HG03280 (cell line): Measurements from ENCODE around the gene CNTNAP2.

ENCODE experiments used
- ATAC-seq: cut with Tn5 transposase; IDR thresholded peaks from one replicate; pipeline ENCODE4 v1.9.1; 2021; ENCODE audit warnings: mild to moderate bottlenecking, moderate library complexity; ENCODE audit not compliant: unreplicated experiment

CNTNAP2 gene

GRCh38 chr7:146285418-146285817 is 168.8 kb downstream of the CNTNAP2 start:
- no peak for ATAC-seq

- no peak for ATAC-seq
Measured at GRCh38 chr7:146290746-146291145, 174.1 kb downstream of the CNTNAP2 start.

GRCh38 chr7:146291900-146292299 is 175.3 kb downstream of the CNTNAP2 start:
- ATAC-seq = no peak

GRCh38 chr7:146296028-146296427 is 179.4 kb downstream of the CNTNAP2 start:
- no peak for ATAC-seq

GRCh38 chr7:146314962-146315361 is 198.4 kb downstream of the CNTNAP2 start:
- ATAC-seq = no peak

- ATAC-seq = no peak
Measured at GRCh38 chr7:146319629-146320028, 203.0 kb downstream of the CNTNAP2 start.

GRCh38 chr7:146321301-146321700 is 204.7 kb downstream of the CNTNAP2 start:
- ATAC-seq = no peak

GRCh38 chr7:146331369-146331768 is 214.8 kb downstream of the CNTNAP2 start:
- no peak for ATAC-seq

- no peak for ATAC-seq
Measured at GRCh38 chr7:146345251-146345650, 228.7 kb downstream of the CNTNAP2 start.

GRCh38 chr7:146346096-146346495 is 229.5 kb downstream of the CNTNAP2 start:
- no peak for ATAC-seq

- no peak for ATAC-seq
Measured at GRCh38 chr7:146355216-146355615, 238.6 kb downstream of the CNTNAP2 start.

GRCh38 chr7:146359176-146359575 is 242.6 kb downstream of the CNTNAP2 start:
- no peak for ATAC-seq

GRCh38 chr7:146366938-146367337 is 250.3 kb downstream of the CNTNAP2 start:
- no peak for ATAC-seq

- ATAC-seq = no peak
Measured at GRCh38 chr7:146370171-146370570, 253.6 kb downstream of the CNTNAP2 start.

- ATAC-seq = no peak
Measured at GRCh38 chr7:146375170-146375569, 258.6 kb downstream of the CNTNAP2 start.

- ATAC-seq = no peak
Measured at GRCh38 chr7:146378196-146378595, 261.6 kb downstream of the CNTNAP2 start.

GRCh38 chr7:146387140-146387539 is 270.5 kb downstream of the CNTNAP2 start:
- ATAC-seq = no peak

GRCh38 chr7:146388928-146389327 is 272.3 kb downstream of the CNTNAP2 start:
- ATAC-seq = no peak

- ATAC-seq = no peak
Measured at GRCh38 chr7:146393346-146393745, 276.7 kb downstream of the CNTNAP2 start.

- no peak for ATAC-seq
Measured at GRCh38 chr7:146397141-146397540, 280.5 kb downstream of the CNTNAP2 start.

GRCh38 chr7:146401939-146402338 is 285.3 kb downstream of the CNTNAP2 start:
- no peak for ATAC-seq

- ATAC-seq = no peak
Measured at GRCh38 chr7:146405737-146406136, 289.1 kb downstream of the CNTNAP2 start.

- ATAC-seq = no peak
Measured at GRCh38 chr7:146411975-146412374, 295.4 kb downstream of the CNTNAP2 start.

- no peak for ATAC-seq
Measured at GRCh38 chr7:146412781-146413180, 296.2 kb downstream of the CNTNAP2 start.
